Nucleus accumbens (tissue), 56 donors: Measurements from ENCODE around the gene NFE2L3.
A peak's percentile ranks its signal among the peaks of the same experiment; 100 is the strongest.
"Not testable (repeated sequence)": the region's sequence is repeated elsewhere in the genome, so short reads cannot be mapped to it uniquely, and the experiment has no call there.

ENCODE experiments used
- DNase-seq, 56 donors: peaks; one replicate each; lab custom pipeline; 2025; lab: John Stamatoyannopoulos, UW

NFE2L3 gene, protein sequence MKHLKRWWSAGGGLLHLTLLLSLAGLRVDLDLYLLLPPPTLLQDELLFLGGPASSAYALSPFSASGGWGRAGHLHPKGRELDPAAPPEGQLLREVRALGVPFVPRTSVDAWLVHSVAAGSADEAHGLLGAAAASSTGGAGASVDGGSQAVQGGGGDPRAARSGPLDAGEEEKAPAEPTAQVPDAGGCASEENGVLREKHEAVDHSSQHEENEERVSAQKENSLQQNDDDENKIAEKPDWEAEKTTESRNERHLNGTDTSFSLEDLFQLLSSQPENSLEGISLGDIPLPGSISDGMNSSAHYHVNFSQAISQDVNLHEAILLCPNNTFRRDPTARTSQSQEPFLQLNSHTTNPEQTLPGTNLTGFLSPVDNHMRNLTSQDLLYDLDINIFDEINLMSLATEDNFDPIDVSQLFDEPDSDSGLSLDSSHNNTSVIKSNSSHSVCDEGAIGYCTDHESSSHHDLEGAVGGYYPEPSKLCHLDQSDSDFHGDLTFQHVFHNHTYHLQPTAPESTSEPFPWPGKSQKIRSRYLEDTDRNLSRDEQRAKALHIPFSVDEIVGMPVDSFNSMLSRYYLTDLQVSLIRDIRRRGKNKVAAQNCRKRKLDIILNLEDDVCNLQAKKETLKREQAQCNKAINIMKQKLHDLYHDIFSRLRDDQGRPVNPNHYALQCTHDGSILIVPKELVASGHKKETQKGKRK

DNA sequence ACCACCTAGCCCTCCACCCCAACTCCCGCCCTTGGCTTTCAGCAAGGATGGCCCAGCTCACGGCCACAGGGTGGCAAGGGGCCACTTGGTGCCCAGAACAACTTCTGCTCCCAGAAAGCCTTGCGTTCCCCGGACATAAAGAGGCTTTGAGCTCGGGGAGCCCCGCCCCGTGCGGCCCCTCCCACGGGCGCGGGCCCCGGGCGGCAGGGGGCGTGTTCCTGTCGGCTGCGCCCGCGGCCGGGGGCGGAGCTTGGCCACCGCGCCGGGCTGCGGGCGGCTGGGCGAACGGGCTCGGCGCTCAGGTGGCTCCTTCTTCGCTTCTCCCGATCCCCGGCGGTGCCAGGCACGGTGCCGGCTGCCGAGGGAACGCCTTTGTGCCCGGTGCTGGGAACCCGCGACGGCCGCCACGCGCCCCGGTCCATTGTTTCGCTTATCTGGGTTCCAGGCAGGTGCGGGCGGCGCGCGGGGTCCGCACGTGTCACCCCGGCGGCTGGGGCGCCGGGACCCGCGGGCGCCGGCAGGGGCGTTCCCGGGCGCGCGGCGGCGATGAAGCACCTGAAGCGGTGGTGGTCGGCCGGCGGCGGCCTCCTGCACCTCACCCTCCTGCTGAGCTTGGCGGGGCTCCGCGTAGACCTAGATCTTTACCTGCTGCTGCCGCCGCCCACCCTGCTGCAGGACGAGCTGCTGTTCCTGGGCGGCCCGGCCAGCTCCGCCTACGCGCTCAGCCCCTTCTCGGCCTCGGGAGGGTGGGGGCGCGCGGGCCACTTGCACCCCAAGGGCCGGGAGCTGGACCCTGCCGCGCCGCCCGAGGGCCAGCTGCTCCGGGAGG is at the start of gene NFE2L3:
TSS of gene NFE2L3 (plus strand) at position 246 of the 829 bp plus-strand sequence. CDS start at position 547, 301 bp downstream.
- peak in 51 of 56 donors; percentile 13 to 81 (median 56) for DNase-seq

DNA sequence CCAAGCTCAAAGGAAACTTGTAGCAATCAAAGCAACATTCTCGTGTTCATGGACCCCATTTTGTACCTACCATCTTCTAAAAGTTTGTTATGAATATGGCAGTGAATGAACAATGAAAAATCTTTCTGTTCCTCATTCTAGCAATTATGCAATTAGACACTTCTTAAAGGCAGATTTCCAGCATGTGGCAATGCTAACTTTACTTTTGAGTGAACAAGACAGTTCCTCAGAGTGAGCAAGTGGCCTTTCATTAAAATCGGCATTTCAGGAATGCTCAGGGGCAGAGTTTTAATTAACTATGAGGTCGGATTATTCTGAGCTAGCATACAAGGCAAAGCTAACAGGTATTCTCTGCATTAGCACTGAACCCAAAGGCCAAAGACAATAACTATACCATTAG is 48.4 kb upstream of the NFE2L3 start:
- DNase-seq: no peak

DNA sequence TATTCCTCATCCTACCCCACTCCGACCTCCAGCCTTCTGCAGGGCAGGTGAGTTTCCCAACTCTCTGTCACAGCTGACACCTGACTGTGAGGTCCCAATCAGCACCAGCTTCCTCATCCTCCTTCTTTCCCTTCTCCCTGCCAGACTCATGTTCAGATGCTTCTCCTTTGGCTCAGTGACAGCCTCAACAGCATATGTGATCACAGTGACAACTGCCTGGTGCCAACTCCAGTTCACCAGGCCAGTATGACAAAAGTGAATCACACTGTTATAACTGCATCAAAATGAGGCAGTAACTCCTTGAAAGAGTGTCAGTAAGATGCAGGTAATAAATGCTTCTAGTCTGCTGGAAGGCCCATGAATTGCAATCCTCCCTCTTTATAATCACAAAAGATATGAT is 46.8 kb upstream of the NFE2L3 start:
- no peak for DNase-seq

DNA sequence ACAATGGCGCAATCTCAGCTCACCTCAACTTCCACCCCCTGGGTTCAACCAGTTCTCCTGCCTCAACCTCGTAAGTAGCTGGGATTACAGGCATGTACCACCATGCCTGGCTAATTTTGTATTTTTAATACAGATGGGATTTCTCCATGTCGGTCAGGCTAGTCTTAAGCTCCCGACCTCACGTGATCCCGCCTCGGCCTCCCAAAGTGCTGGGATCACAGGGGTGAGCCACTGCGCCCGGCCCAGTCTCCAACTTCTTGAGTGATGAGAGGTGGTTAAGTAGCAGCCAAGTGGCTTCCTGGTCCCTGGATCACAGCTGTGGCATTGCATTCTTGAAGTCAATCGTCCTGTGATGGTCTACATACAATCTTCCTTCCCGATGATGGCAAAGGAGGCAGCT is 46.1 kb upstream of the NFE2L3 start:
- no peak for DNase-seq

DNA sequence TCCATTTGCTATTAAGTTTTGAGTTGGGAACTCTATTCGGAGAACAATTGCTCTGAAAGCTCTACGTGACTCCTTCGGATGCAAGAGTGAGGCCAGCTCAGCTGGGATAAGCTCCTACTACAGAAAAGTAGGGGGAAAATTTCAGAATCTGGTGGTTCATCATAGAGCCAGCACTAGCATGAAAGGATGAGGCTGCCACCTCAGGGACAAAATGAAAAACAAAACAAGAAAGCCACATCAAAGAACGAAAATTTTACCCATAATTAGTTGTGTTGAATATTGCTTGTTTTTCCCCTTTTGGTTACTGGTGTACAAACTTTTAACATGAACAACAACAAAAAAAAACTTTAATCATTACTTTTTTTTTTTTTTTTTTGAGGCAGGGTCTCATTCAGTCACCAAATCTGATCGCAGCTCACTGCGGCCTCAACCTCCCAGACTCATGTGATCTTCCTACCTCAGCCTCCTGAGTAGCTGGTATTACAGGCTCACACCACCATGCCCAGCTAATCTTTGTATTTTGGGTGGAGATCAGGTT is 39.7 kb upstream of the NFE2L3 start:
- DNase-seq: no peak

DNA sequence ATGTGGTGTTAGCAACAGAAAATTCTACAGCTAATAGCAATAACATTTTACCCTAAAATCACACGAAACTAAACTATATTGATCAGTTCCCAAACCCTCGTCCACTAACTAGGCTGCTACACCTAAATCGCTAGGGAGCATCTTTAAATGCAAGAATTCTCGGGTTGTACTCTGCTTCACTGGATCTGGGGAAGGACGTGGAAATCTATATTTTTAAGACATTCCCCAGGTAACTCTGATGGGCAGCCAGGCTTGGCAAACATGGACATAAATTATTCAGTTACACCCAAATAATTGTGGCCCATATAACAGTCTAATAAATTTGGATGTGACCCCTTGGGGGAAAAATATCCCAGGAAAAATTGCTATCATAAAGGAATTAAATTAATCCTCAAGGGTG is 36.3 kb upstream of the NFE2L3 start:
- no peak for DNase-seq

DNA sequence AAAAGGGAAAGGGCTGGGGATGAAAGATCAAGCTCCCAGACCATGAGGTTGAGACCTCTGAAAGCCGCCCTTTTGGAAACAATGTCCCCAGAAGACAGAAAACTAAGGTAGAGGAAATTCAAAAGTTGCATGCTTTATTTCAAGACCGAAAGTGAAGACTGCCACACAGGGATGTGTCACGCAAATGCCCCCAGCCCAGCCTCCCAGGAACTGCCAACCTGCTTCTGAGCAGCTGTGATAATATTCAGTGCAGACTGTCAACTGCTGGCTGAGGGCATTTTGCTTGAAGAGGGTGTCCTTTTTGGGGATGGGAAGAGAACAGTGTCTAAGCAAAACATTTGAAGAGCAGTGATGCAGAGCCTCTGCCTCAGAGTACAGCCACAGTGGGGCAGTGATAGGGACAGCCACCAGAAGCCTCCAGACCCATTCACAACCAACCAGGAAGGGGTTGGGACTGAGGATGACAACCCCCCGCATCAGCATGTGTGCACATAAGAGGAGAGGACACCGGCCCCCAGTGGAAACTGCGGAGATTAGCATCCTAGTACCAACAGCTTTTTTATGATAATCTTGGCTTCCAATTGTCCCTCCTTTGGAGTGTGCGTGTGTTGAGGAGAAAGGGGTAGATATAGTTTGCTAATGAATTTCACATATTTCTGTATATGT is 34.7 kb upstream of the NFE2L3 start:
- DNase-seq: no peak

DNA sequence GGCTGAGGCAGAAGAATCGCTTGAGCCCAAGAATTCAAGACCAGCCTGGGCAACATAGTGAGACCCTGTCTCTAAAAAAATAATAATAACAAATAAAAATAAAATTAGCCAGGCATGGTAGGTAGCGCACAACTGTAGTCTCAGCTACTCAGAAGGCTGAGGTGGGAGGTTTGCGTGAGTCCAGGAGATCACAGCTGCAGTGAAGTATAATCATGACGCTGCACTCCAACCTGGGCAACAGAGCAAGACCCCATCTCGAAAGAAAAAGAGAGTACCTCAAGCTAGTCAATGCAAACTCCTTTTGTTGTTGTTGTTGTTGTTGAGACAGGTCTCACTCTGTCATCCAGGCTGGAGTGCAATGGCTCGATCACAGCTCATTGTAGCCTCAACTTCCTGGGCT is 34.0 kb upstream of the NFE2L3 start:
- DNase-seq: no peak

DNA sequence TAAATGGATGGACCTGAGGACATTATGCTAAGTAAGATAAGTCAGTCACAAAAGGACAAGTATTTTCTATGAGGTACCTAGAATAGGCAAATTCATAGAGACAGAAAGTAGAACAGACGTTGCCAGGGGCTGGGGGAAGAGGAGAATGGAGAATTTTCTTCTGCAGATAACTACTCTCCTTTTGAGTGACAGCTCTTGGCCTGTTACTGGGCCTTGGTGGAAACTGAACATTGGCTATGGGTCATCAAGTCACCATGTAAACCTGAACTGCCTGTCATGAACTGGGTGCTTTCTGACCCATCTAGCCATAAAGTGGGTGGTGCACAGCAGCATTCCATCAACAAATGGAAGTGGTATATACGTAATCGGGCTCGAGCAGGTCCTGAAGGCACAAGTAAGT is 29.3 kb upstream of the NFE2L3 start:
- DNase-seq: no peak

DNA sequence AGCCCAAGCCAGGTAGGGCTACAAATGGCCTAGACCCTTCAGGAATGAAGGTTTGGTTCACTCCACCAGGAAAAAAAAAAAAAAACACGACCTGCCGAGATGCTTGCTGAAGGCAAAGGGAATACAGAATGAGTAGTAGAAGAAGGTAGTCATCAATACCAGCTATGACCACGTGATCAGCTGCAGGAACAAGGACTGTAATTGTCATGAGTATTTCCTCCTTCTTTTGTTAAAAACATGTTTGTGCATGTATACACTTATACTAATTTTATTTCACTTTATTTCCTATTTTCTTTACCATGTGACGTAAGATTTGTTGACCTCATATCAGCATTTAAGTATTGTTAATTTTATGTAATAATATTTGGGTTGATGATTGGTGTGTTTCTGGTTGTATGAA is 27.2 kb upstream of the NFE2L3 start:
- DNase-seq: not testable (repeated sequence)

DNA sequence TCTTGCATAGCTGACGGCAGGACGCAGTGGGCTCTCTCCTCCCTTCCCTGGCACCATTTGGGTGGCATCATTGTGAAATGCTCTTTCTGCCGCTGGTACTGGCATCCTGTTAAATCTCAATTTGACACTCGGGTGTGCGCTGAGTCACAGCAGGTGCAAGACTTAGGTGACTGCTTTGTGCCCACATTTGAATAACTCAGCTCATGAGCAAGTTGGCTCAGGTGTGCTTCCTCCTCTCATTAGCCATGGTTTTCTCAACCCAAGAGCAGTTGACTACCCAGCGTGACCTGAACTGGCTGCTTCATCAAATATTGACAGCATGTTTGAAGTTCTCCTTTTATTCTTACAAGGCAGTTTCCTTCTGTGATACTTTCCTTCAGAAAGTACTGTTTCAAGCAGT is 24.6 kb upstream of the NFE2L3 start:
- DNase-seq: peak in 8 of 56 donors; percentile 1 to 26 (median 11)

DNA sequence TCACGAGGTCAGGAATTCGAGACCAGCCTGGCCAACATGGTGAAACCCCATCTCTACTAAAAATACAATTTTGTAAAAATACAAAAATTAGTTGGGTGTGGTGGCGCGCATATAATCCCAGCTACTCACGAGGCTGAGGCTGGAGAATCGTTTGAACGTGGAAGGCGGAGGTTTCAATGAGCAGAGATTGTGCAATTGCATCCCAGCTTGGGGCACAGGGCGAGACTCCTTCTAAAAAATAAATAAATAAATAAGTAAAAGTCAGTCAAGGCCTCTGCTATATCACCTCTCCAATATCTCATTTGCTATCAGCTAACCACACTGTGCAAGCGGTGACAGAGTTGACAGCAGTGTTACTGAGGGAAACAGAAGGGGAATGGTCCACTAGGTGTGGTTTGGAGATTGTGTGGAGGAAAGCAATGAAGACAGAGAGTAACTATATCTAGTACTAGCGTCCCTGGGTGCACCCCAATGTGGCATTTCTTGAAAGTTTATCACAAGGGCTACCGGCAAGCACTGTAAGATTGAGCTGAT is 20.9 kb upstream of the NFE2L3 start:
- DNase-seq: no peak

DNA sequence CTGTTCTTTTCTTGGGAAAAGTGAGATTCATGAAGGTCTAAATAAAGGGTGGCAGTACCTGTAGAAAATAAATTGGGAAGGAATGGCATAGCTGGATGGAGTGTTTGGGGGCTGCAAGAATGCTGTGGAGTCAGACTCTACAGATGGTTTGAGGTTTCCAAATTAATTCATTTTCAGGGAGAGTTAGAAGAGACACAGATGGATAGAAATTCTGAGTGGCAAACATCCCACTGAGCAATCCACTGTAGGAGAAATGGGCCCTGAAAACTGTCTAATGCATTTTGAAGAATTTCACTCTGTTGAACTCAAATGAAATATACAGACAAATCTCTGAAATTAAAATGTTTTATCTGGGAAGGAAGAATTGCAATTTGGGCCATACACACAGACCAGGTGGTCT is 16.9 kb upstream of the NFE2L3 start:
- no peak for DNase-seq

DNA sequence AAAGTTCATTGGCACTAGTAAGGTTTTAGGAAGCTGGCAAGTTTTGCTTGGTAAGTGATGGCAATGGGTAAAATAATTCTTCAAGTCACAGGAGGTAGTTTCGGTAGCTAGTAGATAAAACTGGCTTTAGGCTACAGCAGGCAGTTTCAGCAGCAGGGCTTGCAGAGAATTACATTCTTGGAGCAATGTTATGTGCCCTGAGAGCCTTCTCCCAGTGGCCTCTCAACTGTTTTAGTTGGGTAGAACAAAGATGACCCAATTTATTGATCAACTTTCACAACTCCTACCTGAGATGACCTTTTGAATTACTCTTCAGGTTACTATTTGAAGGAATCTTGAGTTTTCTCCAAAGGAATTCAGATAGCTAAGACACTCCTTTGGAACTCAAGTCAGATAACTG is 16.4 kb upstream of the NFE2L3 start:
- DNase-seq: no peak

DNA sequence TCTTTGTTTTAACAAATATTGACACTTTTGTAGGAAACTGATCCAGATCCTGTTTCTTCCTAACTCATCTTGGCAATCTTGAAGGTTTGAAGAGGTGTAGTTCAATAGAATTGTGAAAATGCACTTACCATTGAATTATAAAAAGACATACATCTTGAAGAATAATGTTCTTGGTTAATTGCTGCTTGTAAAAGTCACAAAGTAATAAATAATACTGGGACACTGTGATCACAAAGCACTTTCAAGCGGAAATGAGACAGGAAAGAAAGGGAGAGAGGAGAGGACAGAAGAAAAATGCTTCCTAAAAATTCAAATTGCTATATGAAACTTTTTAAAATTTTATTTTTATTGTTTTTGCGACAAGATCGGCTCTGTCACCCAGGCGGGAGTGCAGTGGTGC is 15.2 kb upstream of the NFE2L3 start:
- DNase-seq: no peak

DNA sequence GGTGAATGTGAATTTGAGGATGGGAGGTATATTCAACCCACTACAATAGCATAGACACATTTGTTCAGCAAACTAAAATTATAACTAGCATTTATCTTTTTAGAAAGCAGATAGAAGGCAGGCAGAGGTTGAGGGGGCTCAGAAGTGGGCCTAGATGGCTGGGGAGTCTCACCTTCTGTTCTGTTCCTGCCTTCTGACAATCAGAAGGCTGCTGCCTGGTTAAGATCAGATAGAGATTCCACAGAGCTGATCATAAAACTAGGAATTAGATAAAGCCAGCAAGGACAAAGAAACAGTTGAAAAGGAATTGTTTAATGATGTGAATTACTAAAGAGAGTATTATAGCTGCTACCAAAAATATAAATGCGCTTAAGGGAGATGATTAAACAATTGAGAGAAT is 11.6 kb upstream of the NFE2L3 start:
- DNase-seq: no peak

DNA sequence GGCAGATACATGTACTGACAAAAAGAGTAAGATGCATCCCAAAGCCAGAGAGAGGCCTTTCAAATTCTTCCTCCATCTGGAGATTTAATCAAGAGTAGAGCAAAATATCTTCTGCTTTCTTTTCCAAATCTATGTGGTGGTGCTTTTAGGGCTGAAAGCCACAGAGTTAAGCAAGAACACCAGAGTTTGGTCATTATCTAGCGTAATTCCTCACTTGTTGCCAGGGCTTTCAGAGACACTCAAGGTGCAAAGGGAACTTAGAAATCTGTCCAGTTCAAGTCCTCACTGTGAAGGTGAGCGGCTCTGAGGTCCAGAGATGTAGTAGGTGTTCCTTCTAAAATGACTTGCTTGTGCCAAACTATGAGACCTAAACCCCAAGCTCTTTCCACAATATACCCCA is 10.9 kb upstream of the NFE2L3 start:
- DNase-seq: no peak

DNA sequence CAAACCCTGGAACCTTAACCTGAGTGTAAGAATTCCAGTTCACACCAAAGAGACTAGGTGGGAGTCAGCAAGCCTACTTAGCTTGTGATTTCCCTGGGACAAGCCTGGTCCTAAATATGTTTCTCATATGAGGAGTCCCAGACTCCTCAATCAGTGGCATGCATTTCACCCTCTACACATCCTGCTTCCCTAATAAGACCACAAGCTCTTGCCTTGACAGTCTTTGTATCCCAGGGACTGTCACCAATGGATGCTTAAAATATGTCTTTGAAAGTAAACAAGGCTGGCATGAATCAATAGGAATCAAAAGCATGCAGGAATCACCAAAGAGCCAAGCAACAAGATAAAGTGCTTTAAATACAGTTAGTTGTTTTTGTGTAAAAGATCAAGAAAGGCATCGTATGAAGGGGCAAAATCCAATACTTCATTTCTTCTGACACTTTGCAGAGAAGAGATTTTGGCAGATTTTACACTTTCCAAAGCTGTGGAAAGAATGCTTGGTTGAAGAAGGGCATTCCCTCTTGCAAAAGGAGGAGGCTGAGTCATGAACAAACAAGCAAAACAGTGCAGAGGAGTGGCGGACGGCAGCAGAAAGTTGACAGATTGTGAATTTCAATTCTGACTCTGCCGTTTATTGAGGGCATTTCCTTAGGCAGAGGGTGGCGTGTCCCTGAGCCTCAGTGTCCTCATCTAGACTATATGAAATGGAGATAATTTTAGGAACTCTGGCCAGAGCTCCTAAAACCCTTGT is 8.5 kb upstream of the NFE2L3 start:
- no peak for DNase-seq
